Neuron (in vitro differentiated cells): ENCODE data around the gene USP25.
"Not testable (repeated sequence)": the region's sequence is repeated elsewhere in the genome, so short reads cannot be mapped to it uniquely, and the experiment has no call there.

Experiments used
- H2AFZ ChIP-seq: one replicate; pipeline ENCODE4 v1.6.1; 2013; ENCODE audit warnings: low read depth, mild to moderate bottlenecking, inconsistent platforms, low read length, moderate library complexity
- H3K27me3 ChIP-seq: one replicate; pipeline ENCODE4 v1.6.1; 2013; ENCODE audit warnings: low read length; ENCODE audit not compliant: insufficient read depth
- H3K36me3 ChIP-seq: one replicate; pipeline ENCODE4 v1.6.1; 2013; ENCODE audit warnings: low read length; ENCODE audit not compliant: insufficient read depth
- H3K4me1 ChIP-seq: one replicate; pipeline ENCODE4 v1.6.1; 2013; ENCODE audit warnings: low read length; ENCODE audit not compliant: insufficient read depth
- H3K4me3 ChIP-seq: 2 replicates; pipeline ENCODE4 v1.5.1; 2013; ENCODE audit warnings: mild to moderate bottlenecking, low read length, moderate library complexity
- H3K9me3 ChIP-seq: one replicate; pipeline ENCODE4 v1.6.1; 2013; ENCODE audit warnings: low read length

Gene USP25

DNA sequence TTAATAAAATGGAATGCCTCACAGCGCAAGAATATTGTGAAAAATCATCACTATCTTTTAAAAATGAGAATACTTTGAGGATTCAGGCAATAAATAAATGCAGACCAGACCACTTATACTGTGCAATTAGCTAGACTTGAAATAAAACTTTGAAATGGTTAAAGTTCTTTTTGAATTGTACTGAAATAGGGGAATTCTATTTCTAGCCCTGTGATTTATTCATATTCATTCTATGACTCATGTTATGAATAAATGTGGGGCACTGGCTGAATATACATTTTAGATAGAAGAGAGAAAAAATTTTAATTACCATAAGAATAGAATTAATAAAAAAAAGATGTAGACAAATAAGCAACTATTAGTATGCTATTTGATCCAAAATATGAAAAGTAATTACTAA, 16.4 kb upstream of the USP25 start:
- Histone ChIP-seq H3K27me3 (no peaks in the 10 kb centered on the region), H3K4me3 (no peak overlapping the region), H3K9me3 (no peaks in the 10 kb centered on the region), H2AFZ (no peak overlapping the region), H3K4me1 (no peaks in the 10 kb centered on the region), H3K36me3 (no peaks in the 10 kb centered on the region)

DNA sequence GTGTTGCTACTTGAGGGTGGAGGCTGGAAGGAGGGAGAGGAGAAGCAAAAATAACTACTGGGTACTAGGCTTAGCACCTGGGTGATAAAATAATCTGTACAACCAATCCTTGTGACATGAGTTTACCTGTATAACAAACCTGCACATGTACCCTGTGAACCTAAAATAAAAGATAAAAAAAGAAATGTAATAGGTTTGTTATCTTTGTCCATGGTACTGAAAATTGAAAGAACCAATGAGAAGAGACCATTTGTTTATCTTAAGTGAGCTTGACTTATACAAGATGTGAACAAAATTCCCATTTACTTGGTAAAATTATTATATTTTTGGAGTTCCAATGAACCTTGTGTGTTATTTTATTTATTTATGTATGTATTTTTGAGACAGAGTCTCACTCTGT, 11.1 kb upstream of the USP25 start:
- Histone ChIP-seq H3K4me3 (no peak overlapping the region), H3K4me1 (no peaks in the 10 kb centered on the region), H3K36me3 (no peaks in the 10 kb centered on the region), H3K9me3 (no peaks in the 10 kb centered on the region), H3K27me3 (peaks cover 4% of the 10 kb centered on the region), H2AFZ (no peak overlapping the region)

DNA sequence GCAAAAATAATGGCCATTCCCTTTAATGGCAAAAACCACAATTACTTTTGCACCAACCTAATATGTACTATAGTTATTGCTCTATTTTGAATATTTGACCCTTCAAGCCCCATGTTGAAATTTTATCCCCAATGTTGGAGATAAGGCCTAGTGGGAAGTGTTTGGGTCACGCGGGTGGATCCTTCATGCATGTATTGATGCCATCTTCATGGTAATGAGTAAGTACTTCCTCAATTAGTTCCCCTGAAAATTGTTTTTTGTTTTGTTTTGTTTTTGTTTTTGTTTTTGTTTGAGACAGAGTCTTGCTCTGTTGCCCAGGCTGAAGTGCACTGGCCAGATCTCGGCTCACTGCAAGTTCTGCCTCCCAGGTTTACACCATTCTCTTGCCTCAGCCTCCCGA, 9.8 kb upstream of the USP25 start:
- H2AFZ ChIP-seq = no peak overlapping the region
- H3K4me1 ChIP-seq = no peaks in the 10 kb centered on the region
- no peak overlapping the region for H3K4me3 ChIP-seq
- no peaks in the 10 kb centered on the region for H3K36me3 ChIP-seq
- H3K27me3 ChIP-seq = peaks cover 7% of the 10 kb centered on the region
- no peaks in the 10 kb centered on the region for H3K9me3 ChIP-seq

DNA sequence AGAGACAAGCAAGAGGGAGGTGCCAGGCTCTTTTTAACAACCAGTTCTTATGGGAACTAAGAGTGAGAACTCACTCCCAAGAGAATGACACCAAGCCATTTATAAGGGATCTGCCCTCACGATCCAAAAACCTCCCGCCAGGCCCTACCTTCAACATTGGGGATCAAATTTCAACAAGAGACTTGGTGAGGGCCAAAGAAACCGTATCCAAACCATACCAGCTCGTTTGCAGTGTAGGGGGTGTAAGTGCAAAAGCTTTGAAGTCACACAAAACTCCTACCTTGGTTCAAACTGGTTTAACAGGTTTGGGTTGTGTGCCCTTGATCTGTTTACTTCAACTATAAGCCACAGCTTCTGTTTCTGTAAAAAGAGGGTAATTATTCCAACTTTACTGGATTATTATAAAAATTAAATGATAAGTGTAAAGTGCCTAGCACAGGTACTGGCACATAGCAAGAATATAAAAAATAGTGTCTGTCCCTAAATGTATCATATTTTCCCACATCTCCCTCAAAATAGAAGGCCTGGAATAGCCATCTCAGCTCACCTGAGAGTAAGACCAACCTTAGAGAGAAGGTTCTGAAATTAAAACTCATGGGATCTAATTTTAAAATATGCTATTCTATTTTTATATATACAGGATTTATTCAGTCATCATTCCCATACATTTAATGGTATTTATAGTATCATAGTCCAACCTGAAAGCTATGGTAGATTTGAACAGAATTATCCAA, 7.0 kb upstream of the USP25 start:
- no peak overlapping the region for H2AFZ ChIP-seq
- H3K4me1 ChIP-seq = no peaks in the 10 kb centered on the region
- no peaks in the 10 kb centered on the region for H3K9me3 ChIP-seq
- no peak overlapping the region for H3K4me3 ChIP-seq
- no peaks in the 10 kb centered on the region for H3K36me3 ChIP-seq
- peaks cover 24% of the 10 kb centered on the region for H3K27me3 ChIP-seq

DNA sequence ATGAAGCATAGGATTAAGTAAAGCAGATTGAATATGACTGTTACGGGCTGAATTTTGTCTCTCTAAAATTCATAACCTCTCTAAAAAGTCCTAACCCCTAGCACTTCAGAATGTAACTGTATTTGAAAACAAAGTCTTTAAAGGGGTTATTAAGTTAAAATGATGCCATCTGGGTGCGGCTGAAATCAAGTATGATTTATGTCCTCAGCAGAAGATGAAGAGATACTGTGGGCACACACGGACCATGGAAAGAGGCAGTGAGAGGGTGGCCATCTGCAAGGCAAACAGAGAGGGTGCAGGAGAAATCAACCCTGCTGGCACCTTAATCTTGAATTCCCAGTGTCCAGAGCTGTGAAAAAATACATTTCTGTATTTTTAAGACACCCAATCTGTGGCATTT, 3.8 kb upstream of the USP25 start:
- no peaks in the 10 kb centered on the region for H3K9me3 ChIP-seq
- no peak overlapping the region for H3K4me3 ChIP-seq
- H2AFZ ChIP-seq = no peak overlapping the region
- H3K27me3 ChIP-seq = peaks cover 27% of the 10 kb centered on the region
- no peaks in the 10 kb centered on the region for H3K36me3 ChIP-seq
- no peaks in the 10 kb centered on the region for H3K4me1 ChIP-seq

DNA sequence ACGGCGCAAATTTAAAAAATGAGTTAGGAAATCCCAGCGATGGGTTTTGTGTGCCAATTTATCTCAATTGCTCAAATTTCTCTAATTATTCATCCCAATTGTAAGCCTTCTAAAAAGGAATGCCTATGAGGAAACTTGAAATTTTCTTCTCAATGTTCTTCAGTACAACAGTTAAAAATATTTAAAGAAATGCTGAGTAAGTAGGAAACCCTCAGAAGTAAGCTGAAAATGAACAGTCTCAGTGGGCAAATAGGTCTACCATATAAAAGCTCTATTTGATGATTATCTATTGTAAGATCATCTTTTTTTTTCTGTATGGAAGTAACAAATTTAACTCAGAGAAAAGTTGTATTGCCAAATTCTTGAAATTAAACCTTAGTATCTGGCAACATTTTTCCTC, 1.7 kb upstream of the USP25 start:
- no peaks in the 10 kb centered on the region for H3K9me3 ChIP-seq
- H2AFZ ChIP-seq = no peak overlapping the region
- H3K4me1 ChIP-seq = peaks cover 13% of the 10 kb centered on the region
- no peak overlapping the region for H3K4me3 ChIP-seq
- no peaks in the 10 kb centered on the region for H3K36me3 ChIP-seq
- peaks cover 23% of the 10 kb centered on the region for H3K27me3 ChIP-seq

DNA sequence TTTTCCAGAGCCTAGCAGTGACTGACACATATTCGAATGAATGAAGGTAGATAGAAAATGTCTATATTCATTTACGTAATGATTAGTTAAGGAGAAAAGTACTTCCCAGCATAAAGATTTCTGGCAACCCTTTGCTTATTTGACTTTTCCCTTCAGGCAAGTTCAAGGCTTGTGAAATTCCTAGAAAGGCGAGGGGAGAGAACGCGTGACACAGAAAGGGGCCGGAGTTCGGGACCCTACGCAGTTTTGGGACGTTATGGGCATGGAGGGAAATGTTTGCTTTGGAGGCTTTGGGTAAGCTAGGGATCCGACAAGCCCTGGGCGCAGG, 472 bp upstream of the USP25 start:
- peaks cover 13% of the 10 kb centered on the region for H3K4me1 ChIP-seq

DNA sequence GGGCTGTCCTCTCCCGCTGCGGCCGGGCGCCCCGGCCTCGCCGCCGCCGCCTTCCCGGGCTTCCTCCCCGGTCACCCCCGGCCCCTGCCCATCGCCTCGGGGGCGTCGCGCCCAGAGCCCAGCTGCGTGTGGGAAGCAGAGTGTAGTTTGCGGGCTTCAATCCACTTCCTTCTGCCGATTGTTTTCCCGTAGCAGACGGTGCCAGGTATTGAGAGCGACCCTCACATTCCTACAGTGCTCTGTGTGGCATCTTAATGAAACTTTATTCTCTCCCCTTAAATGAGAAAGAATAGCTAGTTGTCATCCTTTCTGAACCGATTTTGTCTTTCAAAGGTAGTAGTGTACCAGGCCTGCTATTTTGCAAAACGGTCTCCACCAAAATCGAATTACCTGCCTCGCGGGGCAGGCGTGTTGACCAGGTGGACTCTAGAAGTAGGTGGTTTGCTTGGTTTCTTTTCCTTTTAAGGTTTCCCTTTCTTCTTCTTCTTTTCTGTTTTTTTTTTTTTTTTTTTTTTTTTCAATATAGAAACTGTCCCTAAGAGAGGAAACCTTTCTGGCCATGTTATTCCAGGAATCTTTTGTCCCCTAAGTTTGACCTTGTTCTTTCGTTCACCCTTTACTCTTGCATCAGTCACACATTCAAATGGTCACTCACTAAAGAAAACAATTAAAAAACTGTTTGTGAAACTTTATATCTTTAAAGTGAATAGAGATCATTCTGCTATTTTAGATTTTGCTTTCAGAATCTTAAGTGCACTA, 881 bp downstream of the USP25 start:
- H3K27me3 ChIP-seq = peaks cover 13% of the 10 kb centered on the region
- no peaks in the 10 kb centered on the region for H3K36me3 ChIP-seq
- H3K4me3 ChIP-seq = peak overlapping the region; percentile 81
- peak overlapping the region; percentile 26 for H2AFZ ChIP-seq
- H3K4me1 ChIP-seq = peaks cover 13% of the 10 kb centered on the region
- no peaks in the 10 kb centered on the region for H3K9me3 ChIP-seq

More for the DNA sequence above, 472 bp upstream of the USP25 start:
- no peaks in the 10 kb centered on the region for H3K9me3 ChIP-seq
- peaks cover 23% of the 10 kb centered on the region for H3K27me3 ChIP-seq
- H3K36me3 ChIP-seq = no peaks in the 10 kb centered on the region
- peak overlapping the region; percentile 85 for H2AFZ ChIP-seq
- H3K4me3 ChIP-seq = peak overlapping the region; percentile 81

DNA sequence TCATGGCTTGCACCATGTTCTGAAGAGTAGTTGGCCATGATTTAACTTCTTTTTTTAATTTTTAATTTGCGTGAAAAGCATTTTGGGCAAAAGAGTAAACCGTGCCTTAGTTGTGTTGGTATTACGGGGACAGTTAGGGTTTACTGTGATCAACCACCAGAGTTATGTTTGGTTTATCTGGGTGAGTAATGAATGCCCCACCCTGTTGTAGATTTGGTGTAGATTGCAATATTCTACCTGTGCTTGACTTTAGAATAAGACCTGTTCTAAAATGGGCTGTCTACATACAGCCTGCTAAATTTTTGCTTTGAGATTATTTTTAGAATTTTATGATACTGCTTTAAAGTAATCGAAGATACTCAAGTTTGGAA, 1.4 kb downstream of the USP25 start:
- no peak overlapping the region for H2AFZ ChIP-seq
- peak overlapping the region; percentile 81 for H3K4me3 ChIP-seq
- no peaks in the 10 kb centered on the region for H3K36me3 ChIP-seq
- peaks cover 13% of the 10 kb centered on the region for H3K4me1 ChIP-seq
- peaks cover 9% of the 10 kb centered on the region for H3K27me3 ChIP-seq
- H3K9me3 ChIP-seq = no peaks in the 10 kb centered on the region

DNA sequence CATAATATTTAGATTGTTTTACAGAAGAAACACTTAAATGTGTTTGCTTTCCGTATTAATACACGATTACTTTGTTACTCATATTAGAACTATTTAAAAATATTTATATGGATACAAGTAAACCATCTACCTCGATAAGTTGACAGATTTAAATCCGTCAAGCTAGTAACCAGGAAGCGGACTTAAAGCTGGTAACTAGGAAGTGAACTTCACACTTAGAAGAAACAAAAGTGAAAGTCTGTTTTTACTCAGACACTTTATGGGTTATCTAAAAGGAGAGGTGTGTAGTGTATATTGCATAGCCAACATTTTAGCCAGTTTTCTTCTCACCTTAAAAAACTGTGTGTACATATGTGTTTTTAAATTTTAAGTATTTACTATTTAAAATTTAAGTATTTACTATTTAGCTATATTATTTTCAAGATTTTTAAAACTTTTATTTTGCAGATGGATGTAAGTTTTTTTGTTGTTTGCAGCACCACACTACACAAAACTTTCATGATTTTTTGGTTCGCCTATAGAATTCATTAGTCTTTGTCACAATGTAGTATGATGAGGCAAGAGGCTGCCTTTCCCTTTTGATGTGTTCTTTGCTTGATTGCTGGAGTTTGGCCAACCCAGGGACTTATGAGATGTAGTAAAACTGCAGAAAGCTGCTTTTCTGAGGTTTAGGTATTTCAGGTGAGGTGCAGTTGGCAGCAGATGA, 2.7 kb downstream of the USP25 start:
- peaks cover 3% of the 10 kb centered on the region for H3K27me3 ChIP-seq
- no peaks in the 10 kb centered on the region for H3K9me3 ChIP-seq
- no peak overlapping the region for H2AFZ ChIP-seq
- H3K36me3 ChIP-seq = no peaks in the 10 kb centered on the region
- peaks cover 13% of the 10 kb centered on the region for H3K4me1 ChIP-seq
- peak overlapping the region; percentile 81 for H3K4me3 ChIP-seq

DNA sequence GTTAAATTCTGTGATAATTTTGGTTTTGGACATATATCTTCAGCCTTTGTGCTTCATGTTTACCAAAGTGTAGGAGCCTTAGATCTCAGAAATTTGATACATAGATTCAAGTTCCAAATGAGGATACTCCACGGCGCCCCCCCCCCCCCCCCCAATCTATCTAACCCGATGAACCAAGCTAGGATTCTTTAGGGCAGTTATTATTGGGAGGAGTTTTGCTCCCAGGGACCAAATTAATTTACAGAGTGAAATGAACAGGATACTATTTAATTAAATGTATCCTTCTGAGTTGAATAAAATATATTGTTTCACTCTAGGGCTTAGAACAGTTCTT, 3.2 kb downstream of the USP25 start:
- peak overlapping the region; percentile 81 for H3K4me3 ChIP-seq
- no peaks in the 10 kb centered on the region for H3K9me3 ChIP-seq
- peaks cover 3% of the 10 kb centered on the region for H3K27me3 ChIP-seq
- no peak overlapping the region for H2AFZ ChIP-seq
- no peaks in the 10 kb centered on the region for H3K36me3 ChIP-seq
- peaks cover 13% of the 10 kb centered on the region for H3K4me1 ChIP-seq

DNA sequence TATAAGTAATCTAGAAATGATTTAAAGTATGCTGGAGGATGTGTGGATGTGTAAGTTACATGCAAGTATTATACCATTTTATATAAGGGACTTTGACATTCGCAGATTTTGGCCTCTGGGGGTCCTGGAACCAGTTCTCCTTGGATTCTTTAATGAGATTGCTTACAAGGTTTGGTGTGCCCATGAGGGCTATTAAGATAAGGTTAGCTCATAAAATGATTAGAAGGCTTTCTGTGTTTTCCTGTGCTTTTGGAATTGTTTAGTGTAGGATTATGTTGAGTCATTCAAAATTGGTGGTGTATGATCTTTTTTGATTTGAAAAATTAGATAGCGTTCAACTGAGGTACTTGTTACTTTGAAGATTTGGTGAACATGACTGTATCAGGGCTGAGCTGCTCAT, 5.6 kb downstream of the USP25 start:
- no peaks in the 10 kb centered on the region for H3K36me3 ChIP-seq
- no peaks in the 10 kb centered on the region for H3K9me3 ChIP-seq
- H3K4me3 ChIP-seq = no peak overlapping the region
- H3K27me3 ChIP-seq = no peaks in the 10 kb centered on the region
- no peak overlapping the region for H2AFZ ChIP-seq
- H3K4me1 ChIP-seq = peaks cover 13% of the 10 kb centered on the region

DNA sequence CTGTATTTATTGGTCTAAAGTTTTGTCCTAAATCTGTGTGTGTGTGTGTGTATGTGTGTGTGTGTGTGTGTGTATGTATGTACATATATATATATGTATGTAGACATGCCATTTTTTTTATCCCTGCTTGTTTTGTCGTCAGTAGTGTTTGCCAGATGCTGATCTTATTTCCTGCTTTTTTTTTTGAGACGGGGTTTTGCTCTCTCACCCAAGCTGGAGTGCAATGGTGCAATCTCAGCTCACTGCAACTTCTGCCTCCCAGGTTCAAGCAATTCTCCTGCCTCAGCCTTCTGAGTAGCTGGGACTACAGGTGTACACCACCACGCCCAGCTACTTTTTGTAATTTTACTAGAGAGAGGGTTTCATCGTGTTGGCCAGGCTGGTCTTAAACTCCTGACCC, 6.1 kb downstream of the USP25 start:
- H3K4me3 ChIP-seq, H3K9me3 ChIP-seq: not testable (repeated sequence)

More for the DNA sequence above, 6.1 kb downstream of the USP25 start:
- not testable (repeated sequence) for H2AFZ ChIP-seq, H3K27me3 ChIP-seq, H3K36me3 ChIP-seq
- H3K4me1 ChIP-seq = peaks cover 13% of the 10 kb centered on the region
